Retinal pigment epithelial cell (primary cell): ENCODE results near the gene MXD4.

Experiments
- DNase-seq: peaks from one replicate; pipeline ENCODE4 v3.0.0-alpha.2; 2010; ENCODE audit warnings: low read depth
- H3K4me3 ChIP-seq: 2 replicates; pipeline ENCODE4 v1.5.1; 2011; ENCODE audit warnings: mild to moderate bottlenecking, low read length, control low read depth, moderate library complexity
- TF ChIP-seq, protein P1 (sequence below): conservative IDR thresholded peaks from 2 replicates; pipeline ENCODE4 v1.5.1; 2011; ENCODE audit warnings: low read depth, low read length, control low read depth, inconsistent platforms

Gene MXD4

DNA sequence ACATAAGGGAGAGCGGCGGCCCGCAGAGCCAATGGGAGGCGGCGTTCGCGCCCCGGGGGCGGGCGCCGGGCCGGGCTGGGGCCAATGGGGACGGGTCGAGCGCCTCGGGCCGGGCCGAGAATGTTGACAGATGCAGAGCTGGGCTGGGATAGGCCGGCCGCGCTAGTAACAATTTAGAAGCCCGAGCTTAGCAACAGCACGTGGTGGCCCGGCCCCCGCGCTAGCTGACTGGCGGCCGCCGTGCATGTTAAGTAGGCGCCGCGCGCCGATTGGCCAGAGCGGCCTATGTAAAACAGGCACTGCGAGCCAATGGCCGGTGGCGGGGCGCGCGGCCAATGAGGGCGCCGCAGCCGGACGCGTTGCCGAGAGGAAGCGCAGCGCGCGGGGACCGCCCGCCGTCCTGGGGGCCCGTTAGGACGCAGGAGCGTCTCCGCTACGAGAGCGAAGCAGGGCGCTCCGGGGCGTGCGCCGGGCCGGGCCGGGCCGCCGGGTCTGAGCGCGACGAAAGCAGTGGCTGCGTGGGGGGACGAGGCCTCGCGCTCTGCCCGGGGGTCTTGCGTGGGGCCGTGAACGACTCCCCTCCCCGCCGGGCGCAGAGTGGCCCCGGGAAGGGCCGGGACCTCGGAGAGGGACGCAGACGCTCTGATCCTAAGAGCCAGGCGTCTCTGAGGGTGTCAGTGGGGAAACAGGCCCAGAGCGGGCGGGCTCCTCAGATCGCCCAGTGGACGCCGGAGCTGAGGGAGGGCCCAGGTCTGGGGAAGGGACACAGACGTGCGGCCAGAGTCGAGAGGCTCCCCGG, 435 bp upstream of the MXD4 start:
- peak overlapping the region; percentile 55 for H3K4me3 ChIP-seq
- TF ChIP-seq, protein P1, sequence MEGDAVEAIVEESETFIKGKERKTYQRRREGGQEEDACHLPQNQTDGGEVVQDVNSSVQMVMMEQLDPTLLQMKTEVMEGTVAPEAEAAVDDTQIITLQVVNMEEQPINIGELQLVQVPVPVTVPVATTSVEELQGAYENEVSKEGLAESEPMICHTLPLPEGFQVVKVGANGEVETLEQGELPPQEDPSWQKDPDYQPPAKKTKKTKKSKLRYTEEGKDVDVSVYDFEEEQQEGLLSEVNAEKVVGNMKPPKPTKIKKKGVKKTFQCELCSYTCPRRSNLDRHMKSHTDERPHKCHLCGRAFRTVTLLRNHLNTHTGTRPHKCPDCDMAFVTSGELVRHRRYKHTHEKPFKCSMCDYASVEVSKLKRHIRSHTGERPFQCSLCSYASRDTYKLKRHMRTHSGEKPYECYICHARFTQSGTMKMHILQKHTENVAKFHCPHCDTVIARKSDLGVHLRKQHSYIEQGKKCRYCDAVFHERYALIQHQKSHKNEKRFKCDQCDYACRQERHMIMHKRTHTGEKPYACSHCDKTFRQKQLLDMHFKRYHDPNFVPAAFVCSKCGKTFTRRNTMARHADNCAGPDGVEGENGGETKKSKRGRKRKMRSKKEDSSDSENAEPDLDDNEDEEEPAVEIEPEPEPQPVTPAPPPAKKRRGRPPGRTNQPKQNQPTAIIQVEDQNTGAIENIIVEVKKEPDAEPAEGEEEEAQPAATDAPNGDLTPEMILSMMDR, result no peak
- peak; percentile 98 for DNase-seq

- H3K4me3 ChIP-seq, result peak overlapping the region; percentile 81
- TF ChIP-seq, protein P1, result no peak
- no peak for DNase-seq
Observed at GRCh38 chr4:2261110-2261852, 628 bp downstream of the MXD4 start.

DNA sequence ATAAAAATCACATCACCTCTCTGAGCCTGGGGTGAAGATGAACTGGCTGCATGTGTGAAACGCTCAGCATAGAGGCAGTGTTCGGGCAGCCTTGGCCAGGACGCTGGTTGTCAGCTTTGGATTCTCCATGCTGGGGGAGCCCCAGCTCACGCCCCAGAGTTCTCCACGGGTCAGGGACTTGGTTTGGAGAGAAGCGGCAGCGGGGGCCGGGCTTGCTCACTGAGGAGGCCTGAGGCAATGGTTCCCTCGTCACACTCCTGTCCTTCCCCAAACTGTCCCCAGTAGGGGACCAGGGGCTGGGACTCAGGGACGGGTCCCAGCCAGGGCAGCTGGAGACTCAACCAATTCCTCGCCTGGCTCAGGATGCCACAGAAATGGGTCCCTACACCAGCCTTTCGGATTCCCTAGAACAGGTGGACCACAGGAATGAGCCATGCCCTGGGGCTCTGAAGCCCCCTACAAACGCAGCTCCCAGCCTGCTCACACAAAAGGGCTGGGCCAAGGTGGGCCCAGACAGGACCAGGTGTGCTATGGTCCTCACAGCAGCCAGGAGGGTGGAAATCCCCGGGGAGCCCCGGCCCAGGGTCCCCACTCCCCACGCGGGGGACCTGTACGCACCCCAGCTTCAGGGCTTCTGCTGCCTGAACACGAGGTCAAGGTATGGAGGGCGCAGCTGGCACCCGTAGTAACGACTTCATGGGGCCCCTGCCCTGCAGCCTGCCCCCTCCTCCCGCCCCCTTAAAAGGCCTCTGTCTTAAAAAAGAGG, 1.4 kb downstream of the MXD4 start:
- peak overlapping the region; percentile 81 for H3K4me3 ChIP-seq
- TF ChIP-seq, protein P1, result no peak
- no peak for DNase-seq

- no peak overlapping the region for H3K4me3 ChIP-seq
- TF ChIP-seq, protein P1, result no peak
- DNase-seq, result no peak
Observed at GRCh38 chr4:2259541-2260343, 2.2 kb downstream of the MXD4 start.

DNA sequence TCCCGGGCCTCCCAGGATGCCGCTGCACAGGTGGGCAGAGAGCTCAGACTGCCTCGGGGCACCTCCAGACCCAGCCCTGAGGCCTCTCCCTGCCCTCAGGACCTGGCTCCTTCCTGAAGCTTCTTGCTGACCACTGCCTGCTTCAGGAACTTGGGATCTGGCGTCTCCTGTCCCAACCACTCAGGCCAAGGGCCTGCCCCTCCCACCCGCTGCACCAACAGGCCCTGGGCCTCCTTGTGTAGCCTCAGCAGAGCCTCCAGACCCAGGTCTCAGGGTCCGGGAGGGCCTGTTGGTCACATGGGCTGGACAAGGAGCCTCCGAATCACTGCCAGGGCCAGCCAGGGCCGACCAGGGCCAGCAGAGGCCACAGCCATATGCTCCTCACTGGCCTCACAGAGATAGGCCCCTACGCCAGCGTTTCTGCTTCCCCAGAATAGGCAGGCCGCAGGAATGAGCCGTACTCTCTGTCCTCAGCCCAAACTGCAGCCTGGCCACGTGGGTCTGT, 2.8 kb downstream of the MXD4 start:
- TF ChIP-seq, protein P1, result no peak
- DNase-seq, result no peak
- no peak overlapping the region for H3K4me3 ChIP-seq
